ENCODE results near the gene MAP4K4.

Gene MAP4K4

DNA sequence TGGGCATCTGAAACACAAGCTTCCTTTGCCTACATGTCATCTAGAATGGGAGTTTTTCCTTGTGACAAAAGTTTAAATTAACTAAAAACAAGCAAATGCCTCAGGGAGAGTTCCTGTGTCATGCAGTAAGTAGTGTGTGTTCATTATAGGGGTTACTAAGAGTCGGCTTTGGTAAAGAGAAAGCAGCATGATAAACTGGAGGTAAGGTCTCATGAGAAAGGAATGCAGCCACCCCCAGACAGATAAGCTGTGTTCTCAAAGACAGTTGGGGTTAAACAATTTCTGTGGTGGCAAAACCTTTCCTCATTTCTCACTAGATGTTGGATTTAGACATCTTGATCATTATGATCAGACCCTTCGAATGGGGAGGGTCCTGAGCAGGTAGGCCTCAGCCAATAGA is 129.7 kb downstream of the MAP4K4 start:
- Histone ChIP-seq H3K23ac (ENCODE audit: low read depth, low read length, poor library complexity) (no peak overlapping the region), H3K4ac (ENCODE audit: low read length) (no peak overlapping the region), H2BK120ac (ENCODE audit: low read depth, low read length) (no peak overlapping the region), H4K8ac (ENCODE audit: low read depth, low read length) (no peak overlapping the region), H3K27ac (replicated peaks; ENCODE audit: low read length) (no peak overlapping the region), H3K14ac (ENCODE audit: low read length) (no peak overlapping the region), H3K36me3 (replicated peaks in 1 of 2; ENCODE audit: control insufficient read depth in 2 of 2, insufficient read depth in 2 of 2, low read length in 2 of 2) (peaks cover 18 to 81% of the 10 kb centered on the region in 2 donors), H3K79me1 (ENCODE audit: low read depth, low read length) (peaks cover 3% of the 10 kb centered on the region), H3K4me2 (ENCODE audit: insufficient read depth, low read length, poor library complexity, severe bottlenecking) (no peak overlapping the region), H3K27me3 (ENCODE audit: control insufficient read depth in 3 of 3, insufficient read depth in 3 of 3, low read depth in 1 of 3, low read length in 3 of 3) (no peaks in the 10 kb centered on the region), H4K91ac (ENCODE audit: low read depth, low read length, poor library complexity) (no peak overlapping the region), H2AK5ac (ENCODE audit: low read depth, low read length) (no peak overlapping the region), H3K4me1 (ENCODE audit: control insufficient read depth in 2 of 2, insufficient read depth in 1 of 2, low read depth in 1 of 2, low read length in 2 of 2) (peaks cover 0 to 3% of the 10 kb centered on the region in 2 donors), H3K9ac (ENCODE audit: low read depth, low read length, poor library complexity) (no peak overlapping the region), H3K18ac (ENCODE audit: low read length) (no peak overlapping the region), H2BK15ac (ENCODE audit: low read length) (no peak overlapping the region), H2BK5ac (ENCODE audit: low read length) (no peak overlapping the region), H2BK12ac (ENCODE audit: low read length) (no peak overlapping the region), H3K4me3 (ENCODE audit: low read length in 2 of 2) (no peak overlapping the region), H3K9me3 (replicated peaks in 1 of 2; ENCODE audit: control insufficient read depth in 2 of 2, insufficient read depth in 1 of 2, low read depth in 1 of 2, low read length in 2 of 2) (no peaks in the 10 kb centered on the region), H2AFZ (ENCODE audit: low read length) (no peak overlapping the region)
- DNase-seq (ENCODE audit: low spot score) = no peak
- no CpG with 5 or more reads among the region's 2 CpGs for WGBS, 2 donors (ENCODE audit: extremely low coverage in 2 of 2, insufficient read length in 2 of 2, insufficient replicate concordance in 1 of 2)

DNA sequence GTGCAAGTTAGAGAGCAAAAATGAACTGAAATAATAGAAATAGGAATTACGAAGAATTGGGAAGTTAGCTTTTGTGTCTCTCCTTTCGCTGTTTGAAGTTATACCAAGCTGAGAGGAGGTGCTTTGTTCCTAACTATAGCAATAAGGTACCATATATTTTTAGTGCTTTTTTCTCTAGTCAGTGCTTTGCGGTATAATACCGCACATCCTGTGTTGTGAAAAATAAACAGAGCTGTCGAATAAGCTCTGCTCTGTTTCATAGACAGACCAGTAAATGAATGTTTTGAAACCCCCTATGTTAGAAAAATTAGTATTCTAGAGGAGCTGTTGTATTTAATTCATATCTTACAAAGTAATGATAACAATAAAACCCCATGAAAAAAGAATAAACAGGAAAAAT is 130.8 kb downstream of the MAP4K4 start:
- Histone ChIP-seq H4K8ac (ENCODE audit: low read depth, low read length) (no peak overlapping the region), H3K9me3 (replicated peaks in 1 of 2; ENCODE audit: control insufficient read depth in 2 of 2, insufficient read depth in 1 of 2, low read depth in 1 of 2, low read length in 2 of 2) (no peaks in the 10 kb centered on the region), H3K79me1 (ENCODE audit: low read depth, low read length) (peaks cover 3% of the 10 kb centered on the region), H3K4me2 (ENCODE audit: insufficient read depth, low read length, poor library complexity, severe bottlenecking) (no peak overlapping the region), H2AFZ (ENCODE audit: low read length) (no peak overlapping the region), H3K27me3 (ENCODE audit: control insufficient read depth in 3 of 3, insufficient read depth in 3 of 3, low read depth in 1 of 3, low read length in 3 of 3) (no peaks in the 10 kb centered on the region), H3K23ac (ENCODE audit: low read depth, low read length, poor library complexity) (no peak overlapping the region), H3K27ac (replicated peaks; ENCODE audit: low read length) (no peak overlapping the region), H2BK5ac (ENCODE audit: low read length) (no peak overlapping the region), H3K4ac (ENCODE audit: low read length) (no peak overlapping the region), H3K14ac (ENCODE audit: low read length) (no peak overlapping the region), H4K91ac (ENCODE audit: low read depth, low read length, poor library complexity) (no peak overlapping the region), H3K36me3 (replicated peaks in 1 of 2; ENCODE audit: control insufficient read depth in 2 of 2, insufficient read depth in 2 of 2, low read length in 2 of 2) (peaks cover 20 to 90% of the 10 kb centered on the region in 2 donors), H3K4me1 (ENCODE audit: control insufficient read depth in 2 of 2, insufficient read depth in 1 of 2, low read depth in 1 of 2, low read length in 2 of 2) (peaks cover 0 to 3% of the 10 kb centered on the region in 2 donors), H2AK5ac (ENCODE audit: low read depth, low read length) (no peak overlapping the region), H3K4me3 (ENCODE audit: low read length in 2 of 2) (no peak overlapping the region), H3K18ac (ENCODE audit: low read length) (no peak overlapping the region), H3K9ac (ENCODE audit: low read depth, low read length, poor library complexity) (no peak overlapping the region), H2BK15ac (ENCODE audit: low read length) (no peak overlapping the region), H2BK120ac (ENCODE audit: low read depth, low read length) (no peak overlapping the region), H2BK12ac (ENCODE audit: low read length) (no peak overlapping the region)
- no peak for DNase-seq (ENCODE audit: low spot score)
- WGBS, 2 donors (ENCODE audit: extremely low coverage in 2 of 2, insufficient read length in 2 of 2, insufficient replicate concordance in 1 of 2) = no CpG with 5 or more reads among the region's 5 CpGs

DNA sequence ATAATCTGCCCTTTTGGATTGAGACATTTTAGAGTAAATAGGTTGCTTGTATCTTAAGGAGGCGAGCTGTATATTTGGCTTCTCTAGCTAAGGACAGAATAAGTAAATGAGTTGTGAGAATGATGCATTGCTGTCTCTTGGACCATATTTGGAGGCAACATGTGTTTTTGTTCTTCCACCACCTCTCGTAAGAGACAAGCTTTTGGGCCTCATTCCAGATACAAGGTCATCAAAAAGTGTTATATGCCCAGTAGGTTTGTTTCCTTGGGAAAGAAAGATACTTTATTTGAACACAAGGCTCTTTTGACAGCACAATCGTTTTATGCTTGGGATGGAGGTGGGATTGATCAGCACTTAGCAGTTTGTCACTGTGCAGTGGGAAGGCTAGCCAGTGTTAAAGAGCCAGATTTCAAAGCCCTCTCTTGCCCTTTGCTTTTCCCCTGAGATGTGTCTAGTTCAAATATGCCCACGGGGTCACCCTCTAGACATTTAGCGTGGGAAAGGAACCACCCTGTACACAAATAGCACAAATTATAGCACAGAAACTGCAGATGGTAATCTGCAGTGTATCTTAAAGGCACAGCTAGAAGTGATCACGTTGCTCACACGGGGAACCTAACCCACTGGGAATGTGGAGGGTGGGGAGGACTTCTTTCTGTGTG is 131.3 kb downstream of the MAP4K4 start:
- Histone ChIP-seq H3K9ac (ENCODE audit: low read depth, low read length, poor library complexity) (no peak overlapping the region), H3K79me1 (ENCODE audit: low read depth, low read length) (peaks cover 3% of the 10 kb centered on the region), H2BK5ac (ENCODE audit: low read length) (no peak overlapping the region), H2AK5ac (ENCODE audit: low read depth, low read length) (no peak overlapping the region), H3K4me1 (ENCODE audit: control insufficient read depth in 2 of 2, insufficient read depth in 1 of 2, low read depth in 1 of 2, low read length in 2 of 2) (no peaks in the 10 kb centered on the region), H2BK12ac (ENCODE audit: low read length) (no peak overlapping the region), H3K36me3 (replicated peaks in 1 of 2; ENCODE audit: control insufficient read depth in 2 of 2, insufficient read depth in 2 of 2, low read length in 2 of 2) (peaks cover 20 to 91% of the 10 kb centered on the region in 2 donors), H2BK15ac (ENCODE audit: low read length) (no peak overlapping the region), H3K4me2 (ENCODE audit: insufficient read depth, low read length, poor library complexity, severe bottlenecking) (no peak overlapping the region), H3K23ac (ENCODE audit: low read depth, low read length, poor library complexity) (no peak overlapping the region), H3K4ac (ENCODE audit: low read length) (no peak overlapping the region), H3K18ac (ENCODE audit: low read length) (no peak overlapping the region), H2AFZ (ENCODE audit: low read length) (no peak overlapping the region), H2BK120ac (ENCODE audit: low read depth, low read length) (no peak overlapping the region), H3K9me3 (replicated peaks in 1 of 2; ENCODE audit: control insufficient read depth in 2 of 2, insufficient read depth in 1 of 2, low read depth in 1 of 2, low read length in 2 of 2) (no peaks in the 10 kb centered on the region), H4K8ac (ENCODE audit: low read depth, low read length) (no peak overlapping the region), H3K14ac (ENCODE audit: low read length) (no peak overlapping the region), H3K4me3 (ENCODE audit: low read length in 2 of 2) (no peak overlapping the region), H4K91ac (ENCODE audit: low read depth, low read length, poor library complexity) (no peak overlapping the region), H3K27me3 (ENCODE audit: control insufficient read depth in 3 of 3, insufficient read depth in 3 of 3, low read depth in 1 of 3, low read length in 3 of 3) (no peaks in the 10 kb centered on the region), H3K27ac (replicated peaks; ENCODE audit: low read length) (no peak overlapping the region)
- WGBS, 2 donors (ENCODE audit: extremely low coverage in 2 of 2, insufficient read length in 2 of 2, insufficient replicate concordance in 1 of 2) = no CpG with 5 or more reads among the region's 7 CpGs
- no peak for DNase-seq (ENCODE audit: low spot score)

DNA sequence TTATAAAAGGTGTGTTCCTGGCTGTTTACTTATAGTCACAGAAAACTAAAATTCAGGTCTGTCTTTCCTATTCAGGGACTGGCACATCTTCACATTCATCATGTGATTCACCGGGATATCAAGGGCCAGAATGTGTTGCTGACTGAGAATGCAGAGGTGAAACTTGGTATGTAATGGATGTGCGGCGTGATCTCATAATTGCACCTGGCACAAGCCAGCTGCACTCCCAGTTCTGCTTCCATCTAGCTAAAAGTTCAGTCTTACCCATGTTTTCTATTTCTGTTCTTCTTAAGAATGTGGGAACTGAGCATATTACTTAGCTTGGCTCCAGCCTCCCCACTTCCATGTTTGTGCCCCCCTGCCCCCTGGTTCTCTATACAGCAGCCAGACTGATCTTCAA is 131.9 kb downstream of the MAP4K4 start:
- no peaks in the 10 kb centered on the region for H3K4me1 ChIP-seq (ENCODE audit: control insufficient read depth in 2 of 2, insufficient read depth in 1 of 2, low read depth in 1 of 2, low read length in 2 of 2)
- H2AK5ac ChIP-seq (ENCODE audit: low read depth, low read length) = no peak overlapping the region
- no peak overlapping the region for H3K18ac ChIP-seq (ENCODE audit: low read length)
- no peaks in the 10 kb centered on the region for H3K27me3 ChIP-seq (ENCODE audit: control insufficient read depth in 3 of 3, insufficient read depth in 3 of 3, low read depth in 1 of 3, low read length in 3 of 3)
- peaks cover 20 to 94% of the 10 kb centered on the region in 2 donors for H3K36me3 ChIP-seq (replicated peaks in 1 of 2; ENCODE audit: control insufficient read depth in 2 of 2, insufficient read depth in 2 of 2, low read length in 2 of 2)
- H3K14ac ChIP-seq (ENCODE audit: low read length) = no peak overlapping the region
- H3K9ac ChIP-seq (ENCODE audit: low read depth, low read length, poor library complexity) = no peak overlapping the region
- no peak overlapping the region for H3K27ac ChIP-seq (replicated peaks; ENCODE audit: low read length)
- no peaks in the 10 kb centered on the region for H3K9me3 ChIP-seq (replicated peaks in 1 of 2; ENCODE audit: control insufficient read depth in 2 of 2, insufficient read depth in 1 of 2, low read depth in 1 of 2, low read length in 2 of 2)
- no peak overlapping the region for H2AFZ ChIP-seq (ENCODE audit: low read length)
- H2BK120ac ChIP-seq (ENCODE audit: low read depth, low read length) = no peak overlapping the region
- H4K91ac ChIP-seq (ENCODE audit: low read depth, low read length, poor library complexity) = no peak overlapping the region
- no peak overlapping the region for H2BK15ac ChIP-seq (ENCODE audit: low read length)
- no peak overlapping the region for H3K4me3 ChIP-seq (ENCODE audit: low read length in 2 of 2)
- WGBS, 2 donors (ENCODE audit: extremely low coverage in 2 of 2, insufficient read length in 2 of 2, insufficient replicate concordance in 1 of 2) = no CpG with 5 or more reads among the region's 3 CpGs
- no peak overlapping the region for H3K23ac ChIP-seq (ENCODE audit: low read depth, low read length, poor library complexity)
- H2BK5ac ChIP-seq (ENCODE audit: low read length) = no peak overlapping the region
- no peak for DNase-seq (ENCODE audit: low spot score)
- H3K4me2 ChIP-seq (ENCODE audit: insufficient read depth, low read length, poor library complexity, severe bottlenecking) = no peak overlapping the region
- no peak overlapping the region for H3K4ac ChIP-seq (ENCODE audit: low read length)
- no peak overlapping the region for H4K8ac ChIP-seq (ENCODE audit: low read depth, low read length)
- H2BK12ac ChIP-seq (ENCODE audit: low read length) = no peak overlapping the region
- H3K79me1 ChIP-seq (ENCODE audit: low read depth, low read length) = peaks cover 3% of the 10 kb centered on the region
